GM18861 (cell line): ENCODE data around the gene MBNL1.
"Not testable (repeated sequence)": the region's sequence is repeated elsewhere in the genome, so short reads cannot be mapped to it uniquely, and the experiment has no call there.

Experiments
- ATAC-seq: cut with Tn5 transposase; IDR thresholded peaks from one replicate; pipeline ENCODE4 v1.9.1; 2021; ENCODE audit not compliant: unreplicated experiment

MBNL1 gene

GRCh38 chr3:152345233-152345632 lies 76.5 kb downstream of the MBNL1 start:
- no peak for ATAC-seq

GRCh38 chr3:152346058-152346457 lies 77.3 kb downstream of the MBNL1 start:
- no peak for ATAC-seq

- ATAC-seq: no peak
Observed at GRCh38 chr3:152346740-152347139, 78.0 kb downstream of the MBNL1 start.

- ATAC-seq: no peak
Observed at GRCh38 chr3:152348436-152349177, 79.9 kb downstream of the MBNL1 start.

GRCh38 chr3:152349392-152349791 lies 80.7 kb downstream of the MBNL1 start:
- no peak for ATAC-seq

GRCh38 chr3:152350139-152350538 lies 81.4 kb downstream of the MBNL1 start:
- no peak for ATAC-seq

GRCh38 chr3:152350776-152351175 lies 82.0 kb downstream of the MBNL1 start:
- no peak for ATAC-seq

- ATAC-seq: no peak
Observed at GRCh38 chr3:152352554-152352953, 83.8 kb downstream of the MBNL1 start.

- no peak for ATAC-seq
Observed at GRCh38 chr3:152353578-152353977, 84.8 kb downstream of the MBNL1 start.

- ATAC-seq: no peak
Observed at GRCh38 chr3:152355744-152356665, 87.3 kb downstream of the MBNL1 start.

GRCh38 chr3:152356870-152357276 lies 88.1 kb downstream of the MBNL1 start:
- peak; percentile 83 for ATAC-seq

GRCh38 chr3:152357587-152357986 lies 88.9 kb downstream of the MBNL1 start:
- no peak for ATAC-seq

- no peak for ATAC-seq
Observed at GRCh38 chr3:152359385-152360248, 90.9 kb downstream of the MBNL1 start.

- ATAC-seq: no peak
Observed at GRCh38 chr3:152360302-152360701, 91.6 kb downstream of the MBNL1 start.

GRCh38 chr3:152360966-152361365 lies 92.2 kb downstream of the MBNL1 start:
- ATAC-seq: no peak

- ATAC-seq: no peak
Observed at GRCh38 chr3:152362086-152362485, 93.4 kb downstream of the MBNL1 start.

- no peak for ATAC-seq
Observed at GRCh38 chr3:152364237-152364636, 95.5 kb downstream of the MBNL1 start.

GRCh38 chr3:152365126-152365525 lies 96.4 kb downstream of the MBNL1 start:
- ATAC-seq: no peak

GRCh38 chr3:152365766-152366593 lies 97.3 kb downstream of the MBNL1 start:
- no peak for ATAC-seq

GRCh38 chr3:152367192-152367591 lies 98.5 kb downstream of the MBNL1 start:
- not testable (repeated sequence) for ATAC-seq
